Measurements from ENCODE around the gene CABLES2.

The CABLES2 gene

DNA sequence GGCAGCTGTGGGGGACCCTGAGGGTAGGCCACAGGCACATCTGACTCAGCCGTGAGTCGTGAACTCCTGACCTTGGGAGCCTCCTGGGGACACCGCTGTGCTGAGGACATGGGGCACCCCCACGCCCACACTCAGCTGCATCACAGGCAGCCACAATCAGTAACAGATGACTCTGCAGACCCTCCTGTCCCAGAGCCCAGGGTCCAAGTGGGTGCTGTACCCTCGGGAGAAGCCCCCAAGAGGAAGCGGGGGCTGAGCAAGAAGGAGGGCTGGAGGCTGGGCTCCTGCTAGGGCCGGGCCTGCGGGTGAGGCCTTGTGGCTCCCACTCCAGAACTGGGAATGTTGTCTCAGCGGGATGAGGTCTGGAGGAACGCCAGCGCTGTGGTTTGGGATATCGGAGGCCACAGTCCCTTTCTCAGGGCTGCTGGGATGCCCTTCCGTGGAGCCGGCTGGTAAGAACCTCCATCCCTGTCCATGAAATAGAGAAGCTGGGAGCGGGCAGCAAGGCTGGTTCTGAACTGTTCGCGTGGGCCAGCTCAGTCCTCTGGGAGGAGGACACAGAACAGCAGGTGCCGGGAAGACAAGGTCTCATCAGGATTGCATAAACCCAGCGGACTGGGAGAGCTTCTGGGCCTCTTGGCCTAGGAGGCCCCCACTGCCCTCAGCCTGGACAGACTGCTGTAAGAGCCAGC, 36.8 kb downstream of the CABLES2 start:
- TF ChIP-seq ZFP30 (CRISPR knock-in tag; IDR thresholded peaks at IDR 0.05) = no peak
- no peak for TF ChIP-seq ESRRG (CRISPR knock-in tag; IDR thresholded peaks at IDR 0.05)
- TF ChIP-seq ARNTL (CRISPR knock-in tag; IDR thresholded peaks at IDR 0.05; ENCODE audit: borderline replicate concordance, low read depth) = no peak
- TF ChIP-seq SNAI2 (CRISPR knock-in tag; IDR thresholded peaks at IDR 0.05) = no peak
- no peak for TF ChIP-seq ZFP3 (CRISPR knock-in tag; IDR thresholded peaks at IDR 0.05)
- TF ChIP-seq, protein P1, sequence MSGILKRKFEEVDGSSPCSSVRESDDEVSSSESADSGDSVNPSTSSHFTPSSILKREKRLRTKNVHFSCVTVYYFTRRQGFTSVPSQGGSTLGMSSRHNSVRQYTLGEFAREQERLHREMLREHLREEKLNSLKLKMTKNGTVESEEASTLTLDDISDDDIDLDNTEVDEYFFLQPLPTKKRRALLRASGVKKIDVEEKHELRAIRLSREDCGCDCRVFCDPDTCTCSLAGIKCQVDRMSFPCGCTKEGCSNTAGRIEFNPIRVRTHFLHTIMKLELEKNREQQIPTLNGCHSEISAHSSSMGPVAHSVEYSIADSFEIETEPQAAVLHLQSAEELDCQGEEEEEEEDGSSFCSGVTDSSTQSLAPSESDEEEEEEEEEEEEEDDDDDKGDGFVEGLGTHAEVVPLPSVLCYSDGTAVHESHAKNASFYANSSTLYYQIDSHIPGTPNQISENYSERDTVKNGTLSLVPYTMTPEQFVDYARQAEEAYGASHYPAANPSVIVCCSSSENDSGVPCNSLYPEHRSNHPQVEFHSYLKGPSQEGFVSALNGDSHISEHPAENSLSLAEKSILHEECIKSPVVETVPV (CRISPR knock-in tag; IDR thresholded peaks at IDR 0.05) = no peak
- TF ChIP-seq POU6F1 (CRISPR knock-in tag; IDR thresholded peaks at IDR 0.05; ENCODE audit: borderline replicate concordance, low read depth) = no peak
- no peak for TF ChIP-seq GLIS3 (CRISPR knock-in tag; IDR thresholded peaks at IDR 0.05)
- no peak for TF ChIP-seq TOX (CRISPR knock-in tag; IDR thresholded peaks at IDR 0.05; ENCODE audit: borderline replicate concordance)
- no peak for TF ChIP-seq RARB (CRISPR knock-in tag; IDR thresholded peaks at IDR 0.05)
- TF ChIP-seq PATZ1 (CRISPR knock-in tag; IDR thresholded peaks at IDR 0.05; ENCODE audit: borderline replicate concordance) = no peak
- no peak for TF ChIP-seq PPARA (CRISPR knock-in tag; IDR thresholded peaks at IDR 0.05; ENCODE audit: borderline replicate concordance)
- TF ChIP-seq ISL1 (CRISPR knock-in tag; IDR thresholded peaks at IDR 0.05) = no peak
- no peak for TF ChIP-seq ZNF565 (CRISPR knock-in tag; conservative IDR thresholded peaks at IDR 0.05; ENCODE audit: low read depth)
- no peak for TF ChIP-seq CSDC2 (CRISPR knock-in tag; IDR thresholded peaks at IDR 0.05)
- no peak for TF ChIP-seq ZNF70 (CRISPR knock-in tag; IDR thresholded peaks at IDR 0.05)
- TF ChIP-seq OSR1 (CRISPR knock-in tag; IDR thresholded peaks at IDR 0.05) = no peak
- ATAC-seq = peak; percentile 3

DNA sequence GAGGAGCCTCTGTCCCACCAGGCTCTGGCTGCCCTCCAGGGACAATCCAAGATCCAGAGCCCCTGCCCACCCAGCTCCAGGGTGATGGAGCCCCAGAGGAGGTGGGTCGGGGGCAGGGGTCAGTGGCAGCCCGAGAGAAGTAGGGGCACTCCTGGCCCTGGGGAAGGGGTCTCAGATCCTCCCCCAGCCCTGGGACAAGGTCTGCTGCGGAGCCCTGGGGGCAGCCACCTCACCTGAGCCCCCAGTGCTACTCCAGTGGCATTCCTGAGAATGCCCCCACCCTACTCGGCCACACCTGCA, 37.3 kb downstream of the CABLES2 start:
- no peak for TF ChIP-seq PATZ1 (CRISPR knock-in tag; IDR thresholded peaks at IDR 0.05; ENCODE audit: borderline replicate concordance)
- no peak for TF ChIP-seq TSHZ2 (CRISPR knock-in tag; IDR thresholded peaks at IDR 0.05)
- no peak for TF ChIP-seq RARB (CRISPR knock-in tag; IDR thresholded peaks at IDR 0.05)
- no peak for TF ChIP-seq ARNTL (CRISPR knock-in tag; IDR thresholded peaks at IDR 0.05; ENCODE audit: borderline replicate concordance, low read depth)
- TF ChIP-seq TCF4 (CRISPR knock-in tag; IDR thresholded peaks at IDR 0.05; ENCODE audit: borderline replicate concordance) = no peak
- no peak for TF ChIP-seq ZNF8 (CRISPR knock-in tag; IDR thresholded peaks at IDR 0.05)
- no peak for TF ChIP-seq ZFP30 (CRISPR knock-in tag; IDR thresholded peaks at IDR 0.05)
- TF ChIP-seq CSDC2 (CRISPR knock-in tag; IDR thresholded peaks at IDR 0.05) = no peak
- no peak for TF ChIP-seq ISL1 (CRISPR knock-in tag; IDR thresholded peaks at IDR 0.05)
- ATAC-seq = no peak

Measured in SK-N-SH treated with all-trans-retinoic acid at 6 μM for 48 hours (cell line).